Forelimb muscle (tissue), 1 donor: ENCODE data around the gene CEMIP. TPM values are rescaled to one million over a fixed set of nuclear protein-coding genes. Genes with fewer than 3 reads are reported as not detected.

Experiments used
- DNase-seq: peaks from one replicate; pipeline ENCODE4 v3.0.0-alpha.2; 2013; ENCODE audit warnings: low read depth
- polyA plus RNA-seq: library from polyadenylated mRNA; unstranded; fragments of 120-200 nt; gene quantifications from one replicate; pipeline ENCODE4 v1.2.1, GENCODE V29; 2013; ENCODE audit not compliant: insufficient read length

The CEMIP gene
- polyA plus RNA-seq, 1 donor: 2.4 TPM

DNA sequence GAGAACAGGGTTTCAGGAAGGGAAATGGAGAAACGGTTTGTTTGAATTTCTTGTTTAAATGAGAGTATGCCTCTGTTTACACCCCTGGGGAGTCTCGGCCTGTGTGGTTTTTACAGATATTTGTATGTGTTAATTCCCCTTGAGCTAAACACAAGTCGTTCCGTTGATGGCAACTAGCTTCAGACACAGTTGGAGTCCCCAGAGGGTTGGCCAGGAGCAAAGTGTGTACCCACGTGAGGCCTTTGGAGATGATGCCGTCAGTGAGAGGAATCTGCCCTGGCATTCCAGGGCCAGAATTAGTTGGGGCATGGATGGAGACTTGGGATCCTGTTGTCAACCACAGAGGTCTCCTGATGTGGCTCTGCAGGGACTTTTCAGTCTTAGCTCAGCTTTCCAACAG, 44.0 kb downstream of the CEMIP start:
- no peak for DNase-seq

DNA sequence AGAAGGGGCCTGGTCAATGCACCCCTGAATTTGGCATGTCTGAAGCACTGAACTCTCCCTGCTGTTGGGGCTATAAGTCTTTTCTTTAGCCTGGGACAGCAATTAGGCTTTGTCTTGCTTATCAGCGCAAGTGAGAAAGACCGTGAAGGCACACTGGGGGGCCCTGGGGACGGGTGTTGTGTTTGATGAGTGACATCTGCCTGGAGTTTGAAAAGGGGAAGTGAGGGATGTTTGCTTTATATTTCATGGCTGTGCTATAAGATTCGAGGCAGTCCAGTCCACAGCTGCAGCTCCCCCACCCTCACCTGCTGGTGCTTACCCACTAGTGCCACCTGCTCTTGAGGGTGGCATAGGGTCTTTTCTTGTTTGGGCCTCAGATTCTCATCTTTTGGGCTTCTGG, 44.8 kb downstream of the CEMIP start:
- no peak for DNase-seq

DNA sequence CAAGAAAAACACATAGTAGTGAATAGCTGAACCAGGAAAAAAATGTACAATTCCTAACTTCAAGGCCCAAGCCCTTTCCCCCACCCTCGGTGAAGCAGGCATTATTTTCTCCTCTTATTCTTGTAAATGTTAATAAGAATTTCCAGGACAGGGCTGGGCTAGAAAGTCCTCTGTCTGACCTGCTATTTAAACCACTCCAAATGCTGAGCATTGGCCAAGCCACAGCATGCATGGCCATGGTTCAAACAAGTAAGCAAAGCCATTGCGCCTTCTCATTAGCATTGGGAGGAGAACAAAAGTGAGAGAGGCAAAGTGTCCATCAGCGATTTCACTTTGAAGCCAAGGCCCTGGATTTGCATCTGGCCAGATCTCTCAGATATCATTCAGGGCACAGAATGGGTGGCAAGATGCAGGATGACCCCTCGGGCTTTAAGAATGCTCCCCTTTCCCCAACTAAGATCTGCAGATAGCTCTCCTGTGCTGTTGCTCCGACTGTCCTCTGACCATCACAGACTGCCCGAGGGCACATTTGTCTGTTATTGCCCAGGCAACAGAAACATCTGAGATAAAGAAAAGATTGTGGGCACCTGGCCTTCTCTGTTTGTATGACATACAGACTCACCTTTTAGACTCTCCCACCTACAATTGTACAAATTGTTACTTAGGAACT, 46.3 kb downstream of the CEMIP start:
- DNase-seq: no peak

DNA sequence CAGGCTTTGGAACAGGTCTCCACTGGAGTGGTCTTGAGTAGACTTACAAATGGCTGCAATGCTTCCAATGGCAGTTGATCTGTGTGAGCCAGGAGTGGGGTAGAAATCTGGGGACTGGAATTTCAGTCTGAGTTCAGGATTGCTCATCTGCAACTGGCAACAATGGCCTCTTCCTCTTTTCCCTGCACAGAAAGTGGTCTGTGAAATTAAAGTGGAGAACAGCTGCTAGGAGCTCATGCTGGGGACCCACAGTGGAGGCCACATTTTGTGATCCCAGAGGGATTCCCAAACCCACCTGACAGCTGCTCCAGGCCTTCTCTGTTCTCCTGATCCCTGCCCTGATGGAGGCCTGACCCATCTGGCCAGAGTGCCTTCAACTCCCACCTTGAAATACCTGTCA, 49.6 kb downstream of the CEMIP start:
- no peak for DNase-seq

DNA sequence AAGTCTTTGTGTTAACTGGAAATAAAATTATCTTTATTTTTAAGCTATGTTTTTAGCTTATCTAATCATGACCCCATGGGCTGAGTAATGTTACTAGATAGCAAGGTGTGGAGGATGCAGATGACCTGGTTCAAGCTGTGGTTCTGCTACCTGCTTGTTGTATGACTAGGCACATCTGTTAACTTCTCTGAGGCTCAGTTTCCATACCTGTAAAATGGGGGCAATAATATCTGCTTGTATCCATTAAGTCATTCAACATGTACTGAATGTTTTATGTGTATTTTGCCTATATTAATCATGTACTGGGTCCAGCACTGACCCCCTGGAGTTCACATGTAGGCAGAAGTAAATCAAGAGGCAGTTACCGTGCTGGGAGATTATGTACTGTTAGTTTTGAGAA, 51.5 kb downstream of the CEMIP start:
- DNase-seq: no peak

DNA sequence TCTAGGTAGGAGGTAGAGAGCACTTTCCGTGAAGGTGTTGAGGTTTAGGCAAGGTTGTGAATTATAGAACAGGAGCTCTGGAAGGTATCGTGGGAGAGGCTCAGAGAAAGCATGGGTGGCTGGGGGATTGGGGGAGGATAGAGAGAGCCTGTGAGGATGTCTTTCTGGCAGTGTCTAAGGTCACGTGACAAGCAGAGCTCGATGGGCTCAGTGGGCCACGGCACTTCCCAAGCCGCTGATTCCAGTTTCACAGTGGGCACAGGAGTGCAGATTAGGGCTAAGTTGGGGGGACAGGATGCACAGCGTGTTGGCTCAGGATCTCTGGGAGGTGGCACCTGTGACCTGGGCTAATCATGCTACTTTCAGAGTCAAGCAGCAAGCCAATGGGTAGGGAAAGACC, 52.0 kb downstream of the CEMIP start:
- DNase-seq: no peak

DNA sequence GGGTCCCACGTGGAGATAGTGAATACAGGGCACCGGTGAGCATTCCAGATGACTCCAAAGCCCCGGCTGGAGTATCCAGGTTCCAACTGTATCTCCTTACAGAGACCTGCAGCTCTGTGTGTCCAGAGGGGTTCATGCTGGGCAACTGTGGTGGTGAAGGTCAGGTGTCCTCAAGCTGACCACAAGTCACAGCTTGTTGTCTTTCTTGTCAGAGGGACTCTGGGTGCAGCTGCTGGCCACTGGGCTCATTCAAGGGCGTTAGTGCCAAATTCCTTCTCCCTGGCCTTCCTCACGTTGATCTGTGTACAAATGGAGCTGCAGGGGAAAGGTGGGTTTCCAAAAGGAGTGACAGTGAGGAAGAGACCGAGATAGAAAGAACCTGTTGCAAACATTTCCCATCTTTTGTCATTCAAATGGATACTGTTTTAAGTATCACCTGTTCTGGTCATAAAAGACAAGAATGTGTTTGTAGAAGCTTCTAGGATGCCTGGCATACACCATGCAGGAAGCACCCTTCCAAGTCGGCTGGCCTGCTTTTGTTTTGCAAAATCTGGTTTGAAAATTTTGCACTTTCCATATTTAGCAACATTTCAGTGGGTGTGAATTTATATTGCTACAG, 52.5 kb downstream of the CEMIP start:
- no peak for DNase-seq

DNA sequence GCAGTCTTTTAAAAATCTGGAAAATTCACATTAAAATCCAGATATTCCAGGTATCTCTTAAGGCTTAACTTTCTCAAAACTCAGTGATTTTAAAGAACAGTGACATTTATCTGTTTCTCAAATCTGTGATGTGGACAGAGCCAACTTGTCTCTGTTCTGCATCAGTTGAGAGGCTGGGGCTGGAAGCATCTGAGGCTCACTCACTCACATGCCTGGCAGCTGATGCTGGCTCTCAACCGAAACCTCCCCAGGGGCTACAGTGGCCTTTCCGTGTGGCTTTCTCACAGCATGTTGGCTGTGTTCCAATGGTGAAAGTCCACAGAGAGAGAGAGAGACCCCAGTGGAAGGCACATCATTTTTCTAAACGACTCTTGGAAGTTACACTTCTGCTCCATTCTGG, 53.5 kb downstream of the CEMIP start:
- no peak for DNase-seq

DNA sequence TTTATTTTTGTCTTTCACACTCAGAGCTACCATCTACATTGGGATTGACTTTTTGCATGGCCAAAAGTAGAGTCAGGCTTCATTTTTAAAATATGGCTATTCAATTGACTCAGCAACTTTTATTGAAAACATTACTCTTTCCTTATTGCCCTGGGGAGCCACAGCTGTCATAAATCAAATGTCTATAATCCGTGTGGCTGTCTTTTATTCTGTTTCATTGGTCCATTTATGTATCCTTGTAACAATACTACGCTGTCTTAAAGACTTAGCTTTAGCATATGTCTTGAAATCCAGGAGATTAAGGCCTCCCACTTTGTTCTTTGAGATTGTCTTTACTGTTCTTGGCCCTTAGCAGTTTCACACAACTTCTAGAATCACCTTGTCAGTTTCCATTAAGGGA, 55.2 kb downstream of the CEMIP start:
- DNase-seq: no peak

DNA sequence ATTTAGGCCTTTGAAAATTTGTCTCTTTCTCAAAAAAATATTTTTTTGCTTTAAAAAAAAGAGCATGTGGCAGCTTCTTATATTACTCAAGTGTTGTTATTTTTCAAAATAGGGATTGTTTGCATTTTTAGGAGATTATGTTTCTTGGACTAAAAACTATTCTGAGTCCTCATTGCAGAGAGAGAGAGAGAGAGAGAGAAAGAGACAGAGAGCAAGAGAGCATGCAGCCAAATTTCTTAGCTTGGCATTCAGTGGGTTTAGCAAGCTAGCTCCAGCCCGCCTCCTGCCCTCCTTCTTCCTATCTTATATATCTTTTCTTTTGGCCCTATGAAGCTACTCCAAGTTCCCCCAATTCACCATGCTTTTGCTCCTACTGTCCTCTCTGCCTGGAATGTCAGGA, 55.7 kb downstream of the CEMIP start:
- DNase-seq: no peak

DNA sequence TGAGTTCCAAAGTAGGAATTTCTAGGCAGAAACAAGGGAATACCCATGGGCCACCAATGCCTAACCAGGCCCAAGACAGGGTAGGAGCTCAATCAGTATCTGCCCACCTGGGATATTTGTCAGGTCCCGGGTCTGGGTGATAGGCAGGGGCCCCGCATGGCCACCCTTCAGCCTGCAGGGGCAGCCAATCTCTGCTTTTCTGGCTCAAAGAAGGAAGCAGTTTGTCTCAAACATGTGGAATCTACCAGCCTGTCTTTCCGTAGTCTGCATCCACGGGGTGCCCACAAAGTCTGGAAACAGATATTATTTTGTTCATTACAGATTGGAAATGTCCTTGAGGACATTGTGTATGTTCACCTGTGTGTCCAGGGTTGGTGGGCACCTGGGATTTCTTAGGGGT, 56.2 kb downstream of the CEMIP start:
- no peak for DNase-seq

DNA sequence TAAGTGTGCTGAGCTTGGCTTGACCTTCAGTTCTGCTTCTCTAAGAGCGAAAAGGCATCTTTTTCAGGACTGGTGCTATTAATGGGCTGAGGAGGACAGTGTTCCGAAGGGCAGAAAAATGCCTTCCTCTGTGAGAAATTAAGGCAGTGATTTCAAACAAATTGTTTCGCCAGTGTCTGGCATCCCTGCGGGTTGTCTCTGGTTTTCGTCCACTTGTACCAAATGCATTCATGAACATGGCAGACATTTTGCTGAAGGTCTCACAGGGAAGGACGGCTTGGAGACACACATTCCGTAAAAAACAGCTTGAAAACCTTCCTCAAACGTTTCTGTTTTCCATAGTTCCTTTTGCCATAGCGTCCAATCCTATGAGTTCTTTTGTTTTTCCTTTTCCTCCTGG, 57.1 kb downstream of the CEMIP start:
- DNase-seq: no peak

DNA sequence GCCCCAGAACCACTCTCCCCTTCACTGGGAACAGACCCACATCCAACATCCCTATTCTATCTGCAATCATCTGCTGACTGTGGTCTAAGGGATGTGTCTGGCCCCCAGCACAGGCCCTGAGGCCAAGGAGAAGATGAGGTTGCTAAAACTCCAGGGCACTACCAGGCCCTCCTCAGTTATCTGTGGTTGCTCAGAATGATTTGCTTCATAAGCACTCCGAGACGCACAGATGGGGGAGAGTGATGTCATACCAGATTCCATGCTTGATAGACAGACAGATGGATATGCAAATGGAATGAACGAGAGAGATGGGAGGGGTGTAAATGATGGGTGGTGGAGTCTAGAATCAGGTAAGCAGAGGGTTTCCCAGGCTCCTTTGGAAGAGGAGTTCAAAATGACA, 57.8 kb downstream of the CEMIP start:
- no peak for DNase-seq

DNA sequence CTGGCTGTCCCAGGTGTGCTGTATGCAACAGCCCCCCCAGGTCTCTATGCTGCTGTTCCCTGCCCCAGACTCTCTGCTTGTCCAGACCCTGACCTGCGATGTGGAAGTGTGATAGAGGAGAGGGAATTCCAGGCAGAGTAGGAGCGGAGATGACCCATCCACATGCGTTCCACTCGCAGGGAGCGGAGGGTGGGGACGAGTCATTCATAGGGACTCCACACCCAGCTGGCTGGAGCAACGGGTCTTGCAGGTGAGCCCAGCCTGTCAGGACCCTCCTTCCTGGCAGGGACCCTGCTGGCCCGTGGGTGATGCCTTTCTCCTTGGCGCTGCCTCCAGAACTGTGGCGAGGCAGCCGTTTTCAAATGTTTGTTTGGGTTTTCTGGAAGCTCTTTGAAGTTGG, 58.8 kb downstream of the CEMIP start:
- no peak for DNase-seq

DNA sequence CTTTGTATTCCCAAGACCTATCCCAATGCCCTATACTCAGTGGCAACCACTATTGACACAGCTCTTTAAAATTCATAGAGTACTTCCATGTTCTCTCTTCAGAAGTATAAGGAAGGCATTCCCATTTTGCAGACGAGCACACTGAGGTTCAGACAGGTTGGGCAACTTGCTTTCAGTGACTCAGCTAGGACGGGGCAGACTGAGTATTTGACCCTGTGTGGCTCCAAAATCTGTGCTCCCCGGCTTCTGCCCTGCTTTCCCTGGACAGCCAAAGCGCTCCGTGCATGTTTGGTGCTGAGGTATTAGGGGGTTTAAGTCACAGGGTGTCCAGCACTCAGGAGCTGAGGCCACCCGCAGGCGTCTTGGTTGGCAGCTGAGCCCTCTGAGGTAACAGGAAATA, 59.5 kb downstream of the CEMIP start:
- DNase-seq: no peak

DNA sequence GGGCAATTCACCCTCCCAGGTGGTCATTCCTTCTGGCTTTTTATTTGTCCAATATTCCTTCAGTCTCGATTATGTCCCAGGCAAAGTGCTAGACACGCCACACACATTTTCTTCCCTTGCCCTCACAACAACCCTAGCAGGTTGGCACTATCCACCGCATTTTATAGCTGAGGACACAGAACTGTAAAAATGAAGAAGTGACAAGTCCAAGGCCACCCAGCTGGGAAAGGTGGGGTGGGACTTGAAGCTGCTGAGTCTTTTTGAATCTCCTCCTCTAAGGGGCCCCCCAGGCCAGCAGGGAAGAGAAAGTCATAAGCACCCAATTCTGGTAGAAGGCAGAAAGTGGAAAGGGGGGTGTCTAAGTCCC, 60.6 kb downstream of the CEMIP start:
- DNase-seq: no peak

DNA sequence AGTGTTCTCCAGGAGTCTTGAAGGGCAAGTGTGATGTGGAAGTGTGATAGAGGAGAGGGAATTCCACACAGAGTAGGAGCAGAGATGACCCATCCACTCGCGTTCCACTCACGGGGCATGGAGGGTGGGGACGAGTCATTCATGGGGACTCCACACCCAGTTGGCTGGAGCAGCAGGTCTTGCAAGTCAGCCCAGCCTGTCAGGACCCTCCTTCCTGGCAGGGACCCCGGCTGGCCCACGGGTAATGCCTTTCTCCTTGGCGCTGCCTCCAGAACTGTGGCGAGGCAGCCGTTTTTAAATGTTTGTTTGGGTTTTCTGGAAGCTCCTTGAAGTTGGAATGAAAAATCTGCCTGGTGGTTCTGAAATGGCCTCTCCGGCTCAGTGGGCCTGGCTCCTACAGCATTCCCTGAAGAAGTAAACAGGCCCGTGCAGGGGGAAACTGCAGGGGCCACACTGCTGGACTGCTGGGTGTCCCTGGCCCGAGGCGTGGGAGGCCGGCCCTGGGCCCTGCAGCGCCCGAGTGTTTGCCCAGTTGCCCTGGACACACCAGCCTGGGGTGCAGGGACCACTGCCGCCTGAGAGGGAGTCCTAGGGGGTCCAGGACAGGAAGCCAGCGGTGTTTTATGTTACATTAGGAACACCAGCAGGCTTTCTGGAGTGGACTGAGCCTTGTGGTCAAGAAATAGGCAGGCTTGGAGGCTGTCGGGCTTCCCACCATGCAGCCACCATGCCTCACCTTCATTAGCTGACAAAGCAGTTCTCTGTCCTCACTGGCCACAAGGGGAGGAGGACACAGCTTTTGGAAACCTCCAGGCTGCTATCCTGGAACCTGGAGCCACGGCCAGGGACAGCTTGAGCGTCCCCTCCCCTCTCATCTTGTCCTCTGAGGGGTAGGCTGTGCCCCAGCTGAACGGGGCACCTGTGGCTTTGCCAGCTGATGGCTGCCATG, 61.3 kb downstream of the CEMIP start:
- DNase-seq: no peak

DNA sequence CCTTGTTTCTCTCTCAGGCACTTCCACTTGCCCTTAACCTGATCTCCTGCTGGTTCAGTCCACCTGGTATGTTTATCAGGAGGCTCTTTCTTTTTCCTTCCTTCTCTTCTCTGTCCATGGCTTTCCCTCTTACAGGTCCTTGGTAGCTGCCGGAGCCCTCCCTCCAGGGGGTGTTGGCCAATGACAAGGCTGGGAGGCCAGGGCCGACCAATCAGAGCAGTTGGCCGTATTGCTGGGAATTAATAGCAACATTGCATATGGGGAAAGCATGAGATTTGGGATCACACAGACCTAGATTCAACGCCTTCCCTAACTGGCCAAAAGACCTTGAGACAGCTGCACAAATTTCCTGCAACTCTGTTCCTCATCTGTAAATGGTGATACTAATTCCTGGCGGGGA, 62.4 kb downstream of the CEMIP start:
- DNase-seq: no peak

DNA sequence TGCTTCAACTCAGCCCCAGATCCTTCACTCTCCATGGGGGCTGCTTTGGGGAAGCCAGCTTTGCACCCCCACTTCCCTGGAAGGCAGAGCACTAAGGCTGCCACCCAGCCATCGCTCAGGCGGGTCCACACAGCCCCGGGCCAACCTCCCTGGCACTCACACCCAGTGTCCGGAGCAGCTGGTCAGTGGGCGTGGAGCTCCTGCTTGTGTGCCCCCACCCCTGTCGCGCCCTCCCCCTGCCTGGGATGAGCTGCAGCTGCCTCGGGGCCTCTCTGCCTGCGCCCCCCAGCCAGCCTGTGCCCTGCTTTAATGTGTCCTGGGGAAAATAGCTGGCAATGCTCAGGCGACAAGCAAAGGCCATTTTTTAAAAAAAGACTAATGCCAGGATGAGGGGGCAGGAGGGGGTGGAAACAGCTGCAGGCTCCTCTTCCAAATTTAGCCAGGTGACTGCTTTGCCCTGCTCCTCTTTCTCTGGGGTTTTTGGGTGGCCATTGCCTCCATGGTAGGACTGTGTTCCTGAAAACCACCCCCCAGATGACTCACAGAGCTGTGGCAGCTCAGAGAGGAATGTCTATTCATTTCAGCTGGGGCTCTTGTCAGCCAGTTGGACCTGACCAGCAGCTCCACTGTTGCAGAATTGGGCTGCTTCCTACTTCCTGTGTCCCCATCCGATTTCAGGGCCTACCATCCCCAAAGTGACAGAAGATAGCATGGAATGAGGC, 65.0 kb downstream of the CEMIP start:
- DNase-seq: no peak

DNA sequence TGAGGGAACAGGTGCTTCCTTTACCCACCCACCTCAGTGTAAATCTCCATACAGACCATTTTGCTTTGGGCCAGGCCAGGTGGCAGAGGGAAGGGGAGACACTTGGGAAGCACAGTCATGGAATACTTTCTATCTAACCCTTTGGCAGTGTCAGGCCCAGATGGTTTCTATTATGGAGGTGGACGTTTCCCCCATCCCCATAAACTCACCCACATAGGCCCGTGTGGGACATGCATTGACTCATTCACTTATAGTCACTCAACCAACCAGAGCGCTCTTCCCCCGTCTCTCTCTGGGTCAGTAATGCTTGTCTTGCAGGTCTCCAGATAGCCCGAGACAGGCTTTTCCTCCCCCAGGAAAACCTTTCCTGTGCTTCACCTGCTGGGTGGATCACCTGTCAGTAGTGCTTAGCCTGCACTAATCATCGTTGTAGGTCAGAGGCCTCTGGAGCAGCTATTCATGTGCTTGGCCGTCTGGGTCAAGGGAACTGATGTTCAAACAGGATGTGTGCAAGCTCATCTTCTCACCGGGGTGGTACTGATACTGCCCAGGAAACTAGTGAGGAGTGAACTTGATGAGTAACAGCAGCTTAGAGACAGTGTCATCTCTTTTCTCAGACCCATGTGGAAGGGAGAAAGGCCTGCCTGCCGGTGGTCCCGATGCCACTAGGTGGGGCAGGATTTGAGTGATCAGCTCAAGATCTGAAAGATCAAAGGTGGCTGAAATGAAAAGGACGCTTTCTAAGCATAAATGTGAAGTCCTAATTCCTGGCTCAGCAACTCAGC, 67.1 kb downstream of the CEMIP start:
- DNase-seq: no peak

DNA sequence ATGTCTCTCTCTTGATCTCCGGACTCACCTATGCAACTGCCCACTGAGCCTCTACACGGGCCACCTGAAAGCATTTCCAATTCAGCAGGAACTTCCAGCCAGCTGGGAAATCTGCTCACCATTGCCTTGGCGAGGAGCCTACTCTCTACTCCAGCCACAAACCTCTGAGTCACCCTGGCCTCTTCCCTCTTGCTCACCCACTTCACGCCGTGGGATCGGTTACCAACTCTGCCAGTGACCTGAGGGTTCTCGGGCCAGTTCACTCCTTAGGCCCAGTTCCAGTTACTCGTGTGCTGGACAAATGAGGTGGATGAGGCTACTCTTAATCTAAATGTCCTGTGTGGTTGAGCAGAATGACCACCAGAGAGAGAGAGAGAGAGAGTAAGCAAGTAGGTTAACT, 70.1 kb downstream of the CEMIP start:
- DNase-seq: no peak
